ENCODE results near the gene CHST11.
"Not testable (repeated sequence)": the region's sequence is repeated elsewhere in the genome, so short reads cannot be mapped to it uniquely, and the experiment has no call there.

Gene CHST11

DNA sequence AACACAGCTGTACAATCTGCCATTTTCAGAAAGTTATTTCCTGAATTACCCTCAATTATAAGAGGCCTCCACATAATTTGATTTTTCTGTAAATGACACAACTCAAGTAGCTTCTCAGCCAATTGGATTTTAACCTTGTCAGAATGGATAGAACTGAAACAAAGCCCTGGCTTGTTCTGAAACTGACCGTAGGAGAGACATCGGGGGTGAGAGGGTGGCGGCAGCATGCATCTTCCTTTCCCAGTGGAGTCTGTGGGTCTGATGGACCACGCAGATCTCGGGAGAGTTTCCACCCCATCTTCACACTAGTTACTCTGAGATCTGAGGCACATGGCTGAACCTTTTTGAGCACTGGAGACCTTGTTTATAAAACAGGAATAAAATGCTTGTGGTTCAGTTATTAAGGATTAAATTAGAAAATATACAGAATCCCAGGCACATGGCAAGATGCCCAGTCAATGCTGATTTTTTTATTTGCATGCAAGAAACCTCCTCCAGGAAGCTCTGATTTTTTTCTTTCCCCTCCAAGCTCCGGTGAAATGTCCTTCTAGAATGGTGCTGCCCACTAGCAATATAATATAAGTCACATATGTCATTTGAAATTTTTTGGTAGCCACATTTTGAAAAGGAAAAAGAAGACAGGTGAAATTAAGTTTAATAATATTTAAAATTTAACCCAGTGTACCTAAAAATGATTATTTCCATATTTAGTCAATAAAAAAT is 153.9 kb downstream of the CHST11 start:
- Histone ChIP-seq H3K4me3 (ENCODE audit: insufficient read length, low read depth) (no peak overlapping the region), H3K27me3 (ENCODE audit: insufficient read depth, insufficient read length) (no peaks in the 10 kb centered on the region), H3K9me3 (ENCODE audit: insufficient read depth, low read length) (no peaks in the 10 kb centered on the region), H3K36me3 (ENCODE audit: insufficient read depth, insufficient read length, low read length) (no peaks in the 10 kb centered on the region), H3K9ac (ENCODE audit: insufficient read length, low read depth) (no peak overlapping the region), H3K4me1 (ENCODE audit: insufficient read depth, insufficient read length) (peaks cover 7% of the 10 kb centered on the region)
- TF ChIP-seq YY1 (IDR thresholded peaks at IDR 0.05; ENCODE audit: insufficient read depth, insufficient read length) = no peak
- no peak for TF ChIP-seq ZNF274 (IDR thresholded peaks at IDR 0.05; ENCODE audit: low read depth, low read length)
- TF ChIP-seq SUZ12 (IDR thresholded peaks at IDR 0.05; ENCODE audit: extremely low read depth, insufficient read depth, insufficient read length) = no peak
- no peak for DNase-seq (ENCODE audit: low read depth, low spot score)

DNA sequence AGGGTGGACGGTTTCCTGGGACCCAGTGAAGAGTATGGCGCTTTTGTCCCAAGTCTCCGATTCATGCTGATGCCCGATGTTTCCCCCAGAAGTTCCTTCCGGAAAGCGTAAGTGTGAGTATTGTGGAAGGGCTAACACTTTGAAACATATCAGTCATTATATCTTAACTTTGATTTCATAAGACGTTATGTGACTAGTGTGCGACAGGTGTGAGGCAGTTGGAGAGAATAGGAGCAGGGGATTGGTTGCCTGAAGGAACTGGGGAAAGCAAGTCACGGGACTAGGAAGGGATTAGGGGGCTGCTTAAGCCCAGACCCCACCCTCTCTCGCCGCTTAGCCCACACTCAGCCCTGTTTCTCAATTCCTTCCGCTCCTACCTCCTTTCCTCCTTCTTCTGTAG is 154.9 kb downstream of the CHST11 start:
- no peaks in the 10 kb centered on the region for H3K27me3 ChIP-seq (ENCODE audit: insufficient read depth, insufficient read length)
- no peak overlapping the region for H3K9ac ChIP-seq (ENCODE audit: insufficient read length, low read depth)
- TF ChIP-seq ZNF274 (IDR thresholded peaks at IDR 0.05; ENCODE audit: low read depth, low read length) (no peak), SUZ12 (IDR thresholded peaks at IDR 0.05; ENCODE audit: extremely low read depth, insufficient read depth, insufficient read length) (no peak), YY1 (IDR thresholded peaks at IDR 0.05; ENCODE audit: insufficient read depth, insufficient read length) (no peak)
- H3K36me3 ChIP-seq (ENCODE audit: insufficient read depth, insufficient read length, low read length) = no peaks in the 10 kb centered on the region
- H3K4me3 ChIP-seq (ENCODE audit: insufficient read length, low read depth) = no peak overlapping the region
- DNase-seq (ENCODE audit: low read depth, low spot score) = no peak
- H3K4me1 ChIP-seq (ENCODE audit: insufficient read depth, insufficient read length) = peaks cover 5% of the 10 kb centered on the region
- H3K9me3 ChIP-seq (ENCODE audit: insufficient read depth, low read length) = no peaks in the 10 kb centered on the region

DNA sequence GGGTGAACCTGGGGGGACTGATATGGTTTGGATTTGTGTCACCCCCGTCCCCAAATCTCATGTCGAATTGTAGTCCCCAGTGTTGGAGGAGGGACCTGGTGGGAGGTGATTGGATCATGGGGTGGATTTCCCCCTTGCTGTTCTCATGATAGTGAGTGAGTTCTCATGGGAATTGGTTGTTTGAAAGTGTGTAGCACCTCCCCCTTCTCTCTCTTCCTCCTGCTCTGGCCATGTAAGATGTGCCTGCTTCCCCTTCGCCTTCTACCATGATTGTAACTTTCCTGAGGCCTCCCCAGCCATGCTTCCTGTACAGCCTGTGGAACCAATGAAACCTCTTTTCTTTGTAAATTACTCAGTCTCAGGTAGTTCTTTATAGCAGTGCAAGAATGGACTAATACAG is 156.6 kb downstream of the CHST11 start:
- not testable (repeated sequence) for H3K4me1 ChIP-seq (ENCODE audit: insufficient read depth, insufficient read length); H3K36me3 ChIP-seq (ENCODE audit: insufficient read depth, insufficient read length, low read length); H3K4me3 ChIP-seq (ENCODE audit: insufficient read length, low read depth); H3K27me3 ChIP-seq (ENCODE audit: insufficient read depth, insufficient read length); H3K9me3 ChIP-seq (ENCODE audit: insufficient read depth, low read length); DNase-seq (ENCODE audit: low read depth, low spot score); H3K9ac ChIP-seq (ENCODE audit: insufficient read length, low read depth)

DNA sequence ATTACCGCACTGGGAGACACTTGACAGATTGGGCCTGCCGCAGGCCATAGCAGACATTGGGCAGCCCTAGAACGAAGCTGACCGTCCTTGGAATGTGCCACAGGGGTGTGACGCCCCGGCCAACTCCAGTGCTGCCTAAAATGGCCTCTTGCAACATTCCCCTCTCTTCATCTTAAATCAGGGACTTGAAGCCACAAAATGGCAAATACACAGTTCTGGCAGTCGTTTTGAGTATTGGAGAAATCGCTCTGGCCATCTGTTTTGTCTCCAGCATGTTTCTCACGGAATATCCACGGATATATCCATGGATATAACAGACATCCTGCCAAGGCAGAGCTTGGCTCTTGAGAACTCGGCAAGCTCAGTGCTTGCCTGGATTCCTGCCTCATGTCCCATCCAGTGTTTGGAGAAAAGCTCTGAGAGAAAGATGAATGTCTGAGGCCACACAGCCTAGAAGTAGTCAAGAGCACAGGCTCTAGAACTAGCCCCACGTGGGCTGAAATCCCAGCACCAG is 158.4 kb downstream of the CHST11 start:
- no peak overlapping the region for H3K4me3 ChIP-seq (ENCODE audit: insufficient read length, low read depth)
- no peaks in the 10 kb centered on the region for H3K27me3 ChIP-seq (ENCODE audit: insufficient read depth, insufficient read length)
- no peak for TF ChIP-seq SUZ12 (IDR thresholded peaks at IDR 0.05; ENCODE audit: extremely low read depth, insufficient read depth, insufficient read length)
- no peak for TF ChIP-seq ZNF274 (IDR thresholded peaks at IDR 0.05; ENCODE audit: low read depth, low read length)
- no peak for TF ChIP-seq YY1 (IDR thresholded peaks at IDR 0.05; ENCODE audit: insufficient read depth, insufficient read length)
- no peak for DNase-seq (ENCODE audit: low read depth, low spot score)
- H3K4me1 ChIP-seq (ENCODE audit: insufficient read depth, insufficient read length) = peaks cover 5% of the 10 kb centered on the region
- no peaks in the 10 kb centered on the region for H3K9me3 ChIP-seq (ENCODE audit: insufficient read depth, low read length)
- no peak overlapping the region for H3K9ac ChIP-seq (ENCODE audit: insufficient read length, low read depth)
- no peaks in the 10 kb centered on the region for H3K36me3 ChIP-seq (ENCODE audit: insufficient read depth, insufficient read length, low read length)

DNA sequence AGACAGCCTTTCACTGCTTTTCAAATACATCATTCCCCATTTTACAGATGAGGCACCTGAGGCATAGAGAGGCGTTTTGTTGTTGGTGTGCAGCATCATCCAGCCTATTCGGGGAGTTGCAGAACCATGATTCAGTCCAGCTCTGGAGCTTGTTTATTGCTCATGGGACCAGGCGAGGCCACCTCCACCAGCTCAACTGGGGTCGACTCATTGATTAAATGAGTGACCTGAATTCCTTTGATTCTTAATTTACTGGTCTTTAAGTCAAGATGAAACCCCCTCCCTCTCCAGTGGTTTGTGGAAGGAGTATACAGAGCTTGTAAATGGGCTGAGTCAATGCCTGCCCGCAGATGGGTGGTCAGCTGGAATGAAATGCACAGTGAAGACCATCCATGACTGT is 161.9 kb downstream of the CHST11 start:
- Histone ChIP-seq H3K4me3 (ENCODE audit: insufficient read length, low read depth) (no peak overlapping the region), H3K27me3 (ENCODE audit: insufficient read depth, insufficient read length) (no peaks in the 10 kb centered on the region), H3K9me3 (ENCODE audit: insufficient read depth, low read length) (no peaks in the 10 kb centered on the region), H3K9ac (ENCODE audit: insufficient read length, low read depth) (no peak overlapping the region), H3K36me3 (ENCODE audit: insufficient read depth, insufficient read length, low read length) (no peaks in the 10 kb centered on the region), H3K4me1 (ENCODE audit: insufficient read depth, insufficient read length) (no peaks in the 10 kb centered on the region)
- no peak for TF ChIP-seq SUZ12 (IDR thresholded peaks at IDR 0.05; ENCODE audit: extremely low read depth, insufficient read depth, insufficient read length)
- no peak for TF ChIP-seq YY1 (IDR thresholded peaks at IDR 0.05; ENCODE audit: insufficient read depth, insufficient read length)
- TF ChIP-seq ZNF274 (IDR thresholded peaks at IDR 0.05; ENCODE audit: low read depth, low read length) = no peak
- DNase-seq (ENCODE audit: low read depth, low spot score) = no peak

DNA sequence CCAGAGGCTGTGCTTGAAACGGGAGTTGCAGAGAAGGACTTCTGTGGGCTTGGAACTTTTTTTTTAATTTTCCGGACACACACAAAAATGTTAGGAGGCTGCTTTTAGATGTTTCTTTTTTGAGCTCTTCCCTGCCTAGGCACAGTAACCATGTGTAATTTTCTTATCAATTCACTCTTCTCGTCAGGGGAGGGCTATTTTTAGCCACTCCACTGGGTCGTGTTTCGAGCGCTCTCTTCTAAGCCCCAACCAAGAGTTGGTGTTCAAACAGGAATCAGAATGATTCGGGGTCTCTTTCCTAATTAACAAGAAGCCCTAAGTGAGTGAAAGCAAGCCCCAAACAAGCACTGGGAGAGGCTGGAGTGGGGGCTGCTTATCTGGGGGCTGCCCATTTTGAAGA is 162.6 kb downstream of the CHST11 start:
- Histone ChIP-seq H3K4me1 (ENCODE audit: insufficient read depth, insufficient read length) (no peaks in the 10 kb centered on the region), H3K9ac (ENCODE audit: insufficient read length, low read depth) (no peak overlapping the region), H3K4me3 (ENCODE audit: insufficient read length, low read depth) (no peak overlapping the region), H3K9me3 (ENCODE audit: insufficient read depth, low read length) (no peaks in the 10 kb centered on the region), H3K36me3 (ENCODE audit: insufficient read depth, insufficient read length, low read length) (no peaks in the 10 kb centered on the region), H3K27me3 (ENCODE audit: insufficient read depth, insufficient read length) (no peaks in the 10 kb centered on the region)
- DNase-seq (ENCODE audit: low read depth, low spot score) = no peak
- TF ChIP-seq ZNF274 (IDR thresholded peaks at IDR 0.05; ENCODE audit: low read depth, low read length) = no peak
- no peak for TF ChIP-seq YY1 (IDR thresholded peaks at IDR 0.05; ENCODE audit: insufficient read depth, insufficient read length)
- no peak for TF ChIP-seq SUZ12 (IDR thresholded peaks at IDR 0.05; ENCODE audit: extremely low read depth, insufficient read depth, insufficient read length)

DNA sequence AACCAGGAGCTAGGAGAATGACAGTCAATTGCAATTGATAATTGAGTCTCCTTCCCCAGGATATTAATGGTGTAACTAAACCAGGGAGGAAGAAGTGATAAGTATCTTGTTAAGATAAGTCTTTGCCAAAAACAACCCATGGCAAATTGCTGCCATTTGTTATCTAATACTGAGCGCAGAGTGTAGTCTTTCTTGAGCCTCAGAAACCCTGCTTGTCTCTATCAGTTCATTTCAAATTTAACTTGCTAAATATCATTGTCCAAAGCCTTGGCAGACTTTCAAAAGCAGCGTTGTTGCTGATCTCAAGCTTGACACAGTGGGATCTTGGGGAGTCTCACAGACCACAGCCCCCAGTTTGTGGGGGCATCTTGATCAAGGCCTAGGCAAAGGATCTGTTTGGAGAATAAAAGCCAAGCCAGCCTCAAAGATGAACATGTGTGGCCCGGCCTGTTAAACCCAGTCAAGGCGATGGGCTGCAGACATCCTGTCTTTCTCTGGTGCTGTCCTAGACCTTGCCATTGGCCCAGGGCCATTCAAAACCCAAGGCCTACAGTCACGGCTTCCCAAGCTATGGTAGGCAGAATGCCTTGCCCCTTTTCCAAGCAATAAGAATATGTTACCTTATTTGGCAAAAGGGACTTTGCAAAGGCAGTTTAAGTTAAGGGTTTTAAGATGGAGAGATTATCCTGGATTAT is 164.2 kb downstream of the CHST11 start:
- TF ChIP-seq YY1 (IDR thresholded peaks at IDR 0.05; ENCODE audit: insufficient read depth, insufficient read length) = no peak
- no peak for TF ChIP-seq ZNF274 (IDR thresholded peaks at IDR 0.05; ENCODE audit: low read depth, low read length)
- no peak for TF ChIP-seq SUZ12 (IDR thresholded peaks at IDR 0.05; ENCODE audit: extremely low read depth, insufficient read depth, insufficient read length)
- Histone ChIP-seq H3K27me3 (ENCODE audit: insufficient read depth, insufficient read length) (no peaks in the 10 kb centered on the region), H3K9ac (ENCODE audit: insufficient read length, low read depth) (no peak overlapping the region), H3K9me3 (ENCODE audit: insufficient read depth, low read length) (no peaks in the 10 kb centered on the region), H3K36me3 (ENCODE audit: insufficient read depth, insufficient read length, low read length) (no peaks in the 10 kb centered on the region), H3K4me3 (ENCODE audit: insufficient read length, low read depth) (no peak overlapping the region), H3K4me1 (ENCODE audit: insufficient read depth, insufficient read length) (peaks cover 3% of the 10 kb centered on the region)
- no peak for DNase-seq (ENCODE audit: low read depth, low spot score)

Measured in NT2/D1 (cell line).